Sigmoid colon (tissue), 7 donors: ENCODE measurements around the gene FLVCR2. TPM values are rescaled to one million over a fixed set of nuclear protein-coding genes. Genes with fewer than 3 reads are reported as not detected.

ENCODE experiments used
- DNase-seq: peaks from one replicate; pipeline ENCODE4 v3.0.0-alpha.2; 2019
- H3K27ac ChIP-seq, 4 donors: fragments of 200-600 bp; sonication (generic); one replicate each; pipeline ENCODE4 v1.5.1; 2016 to 2019; ENCODE audit warnings: mild to moderate bottlenecking in 1 of 4
- H3K27me3 ChIP-seq, 3 donors: fragments of 200-600 bp; sonication (generic); one replicate each; pipeline ENCODE4 v1.5.1; 2019; ENCODE audit warnings: mild to moderate bottlenecking in 1 of 3
- H3K36me3 ChIP-seq, 4 donors: fragments of 200-600 bp; sonication (generic); one replicate each; pipeline ENCODE4 v1.5.1; 2016 to 2019
- H3K4me1 ChIP-seq, 4 donors: fragments of 200-600 bp; sonication (generic); one replicate each; pipeline ENCODE4 v1.5.1; 2017 to 2019
- H3K4me3 ChIP-seq, 4 donors: fragments of 200-600 bp; sonication (generic); one replicate each; pipeline ENCODE4 v1.5.1; 2017 to 2019; ENCODE audit warnings: mild to moderate bottlenecking in 2 of 4, moderate library complexity in 1 of 4
- H3K9me3 ChIP-seq, 4 donors: fragments of 200-600 bp in 3 of 4; sonication (generic) in 3 of 4; one replicate each; pipeline versions ENCODE4 v1.5.1 to v1.6.1; 2013 to 2019
- EP300 ChIP-seq, 4 donors: sonication (generic); formaldehyde crosslinking; IDR thresholded peaks; one replicate each; pipeline ENCODE4 v1.6.1; 2017; ENCODE audit warnings: antibody characterized with exemption in 4 of 4
- POLR2A ChIP-seq, 2 donors: fragments of 450-650 bp; IDR thresholded peaks; one replicate each; pipeline ENCODE4 v1.6.1; 2016; ENCODE audit warnings: antibody characterized with exemption in 2 of 2, mild to moderate bottlenecking in 2 of 2, moderate library complexity in 2 of 2
- POLR2AphosphoS5 ChIP-seq, 4 donors: sonication (generic); formaldehyde crosslinking; IDR thresholded peaks; one replicate each; pipeline ENCODE4 v1.6.1; 2017; ENCODE audit warnings: antibody characterized with exemption in 4 of 4
- WGBS, 2 donors: extraction: QIAGEN DNeasy Blood & Tissue Kit; methylation state at CpG; one replicate each; pipeline ENCODE4 v1.1.7; 2013; 5-methylcytosine and 5-hydroxymethylcytosine counted together
- intact Hi-C: fragments of 100-400 bp; cut with DNase I; formaldehyde crosslinking; loops from one replicate; pipeline ENCODE4 v1.15.1; 2023
- polyA plus RNA-seq, 3 donors: library from polyadenylated mRNA; stranded (reverse); fragments of 200-250 nt; gene quantifications; one replicate each; pipeline ENCODE4 v1.2.3, GENCODE V29; 2013
- total RNA-seq, 4 donors: library from RNA; depleted of rRNA; stranded (reverse); fragments of >200 nt; gene quantifications; one replicate each; pipeline ENCODE4 v1.1.0, GENCODE V29; 2016
- TF ChIP-seq, protein P1 (sequence below), 4 experiments: fragments of 450-650 bp in 3 of 4; fragments of 200-600 bp in 1 of 4; IDR thresholded peaks; one replicate each; pipeline ENCODE4 v1.5.1; 2016 to 2019; ENCODE audit warnings: antibody characterized with exemption in 4 of 4, mild to moderate bottlenecking in 3 of 4, moderate library complexity in 2 of 4
- donor health status: healthy with polysubstance abuse.
- donor health status: Bipolar disorder and iron deficiency.
- donor health status: healthy.

FLVCR2 gene
- total and polyA plus RNA-seq, 7 donors, result 2.4 to 14.8 (median 3.0) TPM

GRCh38 chr14:75650253-75651058 lies 72.0 kb downstream of the FLVCR2 start:
- 89 to 94% methylated on average over 5 of the region's 5 CpGs for WGBS, 2 donors
- intact Hi-C loops, result loop anchor here (10.0 kb wide), 1 partner anchor 336 kb away; no protein-coding TSS in a partner anchor

GRCh38 chr14:75653563-75653962 lies 75.1 kb downstream of the FLVCR2 start:
- intact Hi-C loops, result loop anchor here (10.0 kb wide), 1 partner anchor 339 kb away; no protein-coding TSS in a partner anchor
- H3K4me1 ChIP-seq, result peaks cover 0 to 5% (median under 1%) of the 10 kb centered on the region in 4 donors
- H3K27ac ChIP-seq, result no peak overlapping the region
- no peak for TF ChIP-seq POLR2AphosphoS5 (IDR thresholded peaks at IDR 0.05)
- TF ChIP-seq, protein P1, sequence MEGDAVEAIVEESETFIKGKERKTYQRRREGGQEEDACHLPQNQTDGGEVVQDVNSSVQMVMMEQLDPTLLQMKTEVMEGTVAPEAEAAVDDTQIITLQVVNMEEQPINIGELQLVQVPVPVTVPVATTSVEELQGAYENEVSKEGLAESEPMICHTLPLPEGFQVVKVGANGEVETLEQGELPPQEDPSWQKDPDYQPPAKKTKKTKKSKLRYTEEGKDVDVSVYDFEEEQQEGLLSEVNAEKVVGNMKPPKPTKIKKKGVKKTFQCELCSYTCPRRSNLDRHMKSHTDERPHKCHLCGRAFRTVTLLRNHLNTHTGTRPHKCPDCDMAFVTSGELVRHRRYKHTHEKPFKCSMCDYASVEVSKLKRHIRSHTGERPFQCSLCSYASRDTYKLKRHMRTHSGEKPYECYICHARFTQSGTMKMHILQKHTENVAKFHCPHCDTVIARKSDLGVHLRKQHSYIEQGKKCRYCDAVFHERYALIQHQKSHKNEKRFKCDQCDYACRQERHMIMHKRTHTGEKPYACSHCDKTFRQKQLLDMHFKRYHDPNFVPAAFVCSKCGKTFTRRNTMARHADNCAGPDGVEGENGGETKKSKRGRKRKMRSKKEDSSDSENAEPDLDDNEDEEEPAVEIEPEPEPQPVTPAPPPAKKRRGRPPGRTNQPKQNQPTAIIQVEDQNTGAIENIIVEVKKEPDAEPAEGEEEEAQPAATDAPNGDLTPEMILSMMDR (IDR thresholded peaks at IDR 0.05), result no peak
- no peak for TF ChIP-seq EP300 (IDR thresholded peaks at IDR 0.05)
- no peak for TF ChIP-seq POLR2A (IDR thresholded peaks at IDR 0.05)
- H3K4me3 ChIP-seq, result no peak overlapping the region
- H3K27me3 ChIP-seq, result no peaks in the 10 kb centered on the region
- DNase-seq, result no peak
- H3K9me3 ChIP-seq, result no peaks in the 10 kb centered on the region
- H3K36me3 ChIP-seq, result peaks cover 14 to 70% (median 21%) of the 10 kb centered on the region in 4 donors
- WGBS, 2 donors, result 81 to 88% methylated on average over 1 of the region's 1 CpG

More at GRCh38 chr14:75650253-75651058, 72.0 kb downstream of the FLVCR2 start:
- TF ChIP-seq POLR2AphosphoS5 (IDR thresholded peaks at IDR 0.05) (no peak), EP300 (IDR thresholded peaks at IDR 0.05) (no peak), POLR2A (IDR thresholded peaks at IDR 0.05) (no peak)
- TF ChIP-seq, protein P1 (IDR thresholded peaks at IDR 0.05), result no peak
- no peak overlapping the region for H3K4me3 ChIP-seq
- no peak for DNase-seq
- no peak overlapping the region for H3K27ac ChIP-seq
- H3K27me3 ChIP-seq, result no peaks in the 10 kb centered on the region
- no peaks in the 10 kb centered on the region for H3K9me3 ChIP-seq
- peaks cover 0 to 11% (median 4%) of the 10 kb centered on the region in 4 donors for H3K4me1 ChIP-seq
- H3K36me3 ChIP-seq, result peaks cover 14 to 53% (median 19%) of the 10 kb centered on the region in 4 donors

GRCh38 chr14:75654127-75654732 lies 75.8 kb downstream of the FLVCR2 start:
- peak; percentile 85 for DNase-seq
- Histone ChIP-seq H3K4me3 (no peak overlapping the region), H3K36me3 (peaks cover 14 to 67% (median 21%) of the 10 kb centered on the region in 4 donors), H3K27me3 (no peaks in the 10 kb centered on the region), H3K9me3 (no peaks in the 10 kb centered on the region), H3K4me1 (peaks cover 0 to 4% (median 0%) of the 10 kb centered on the region in 4 donors), H3K27ac (no peak overlapping the region)
- TF ChIP-seq, protein P1 (IDR thresholded peaks at IDR 0.05), result peak; percentile 79 to 95 (median 92)
- no peak for TF ChIP-seq POLR2A (IDR thresholded peaks at IDR 0.05)
- TF ChIP-seq POLR2AphosphoS5 (IDR thresholded peaks at IDR 0.05), result peak in 1 of 4 donors; percentile 18
- 10 to 18% methylated on average over 4 of the region's 4 CpGs for WGBS, 2 donors
- intact Hi-C loops, result loop anchor here (1.0 to 10.0 kb wide), 2 partner anchors 77 to 339 kb away; no protein-coding TSS in a partner anchor

DNA sequence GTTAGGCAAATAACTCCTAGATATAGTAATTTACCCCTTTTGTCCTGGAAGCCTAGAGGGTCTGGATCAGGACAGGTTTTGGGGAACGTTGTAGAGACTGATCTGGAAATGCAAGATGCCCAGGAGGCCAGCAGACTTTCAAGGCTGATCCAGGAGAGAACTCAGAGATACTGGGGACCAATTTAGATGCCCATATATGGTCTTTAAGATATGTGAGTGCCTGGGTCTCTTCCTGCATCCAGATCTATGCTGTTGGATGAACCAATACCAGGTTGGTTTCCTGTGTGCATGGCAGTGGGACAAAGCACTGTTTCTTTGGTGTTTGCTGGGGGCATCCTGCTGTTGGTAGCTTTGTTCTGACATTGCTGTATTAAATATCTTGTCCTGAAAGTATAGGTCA lies 76.8 kb downstream of the FLVCR2 start:
- Histone ChIP-seq H3K27ac (no peak overlapping the region), H3K4me3 (no peak overlapping the region), H3K36me3 (peaks cover 10 to 57% (median 18%) of the 10 kb centered on the region in 4 donors), H3K27me3 (no peaks in the 10 kb centered on the region), H3K9me3 (no peaks in the 10 kb centered on the region), H3K4me1 (peaks cover 0 to 11% (median 7%) of the 10 kb centered on the region in 4 donors)
- DNase-seq, result no peak
- TF ChIP-seq EP300 (IDR thresholded peaks at IDR 0.05) (no peak), POLR2A (IDR thresholded peaks at IDR 0.05) (no peak), POLR2AphosphoS5 (IDR thresholded peaks at IDR 0.05) (no peak)
- TF ChIP-seq, protein P1 (IDR thresholded peaks at IDR 0.05), result no peak
- intact Hi-C loops, result loop anchor here (10.0 kb wide), 1 partner anchor 340 kb away; no protein-coding TSS in a partner anchor
- WGBS, 2 donors, result 0% methylated on average over 1 of the region's 1 CpG
